Upper lobe of left lung (tissue), 4 donors: Measurements from ENCODE around the gene CREBL2.
"Not testable (repeated sequence)": the region's sequence is repeated elsewhere in the genome, so short reads cannot be mapped to it uniquely, and the experiment has no call there.

Experiments used
- POLR2A ChIP-seq, 4 donors: fragments of 450-650 bp; IDR thresholded peaks; one replicate each; pipeline ENCODE4 v1.5.1; 2016 to 2017; ENCODE audit warnings: antibody characterized with exemption in 4 of 4, mild to moderate bottlenecking in 2 of 4
- POLR2AphosphoS5 ChIP-seq, 2 donors: sonication (generic); formaldehyde crosslinking; IDR thresholded peaks; one replicate each; pipeline ENCODE4 v1.5.1; 2017; ENCODE audit warnings: antibody characterized with exemption in 2 of 2

- TF ChIP-seq POLR2AphosphoS5, POLR2A (IDR thresholded peaks at IDR 0.05): not testable (repeated sequence)
These were observed 41.0 kb downstream of the CREBL2 start for GRCh38 chr12:12652704-12653103.
